Measurements from ENCODE around the gene ZBTB7C.
A peak's percentile ranks its signal among the peaks of the same experiment; 100 is the strongest.

Gene ZBTB7C

DNA sequence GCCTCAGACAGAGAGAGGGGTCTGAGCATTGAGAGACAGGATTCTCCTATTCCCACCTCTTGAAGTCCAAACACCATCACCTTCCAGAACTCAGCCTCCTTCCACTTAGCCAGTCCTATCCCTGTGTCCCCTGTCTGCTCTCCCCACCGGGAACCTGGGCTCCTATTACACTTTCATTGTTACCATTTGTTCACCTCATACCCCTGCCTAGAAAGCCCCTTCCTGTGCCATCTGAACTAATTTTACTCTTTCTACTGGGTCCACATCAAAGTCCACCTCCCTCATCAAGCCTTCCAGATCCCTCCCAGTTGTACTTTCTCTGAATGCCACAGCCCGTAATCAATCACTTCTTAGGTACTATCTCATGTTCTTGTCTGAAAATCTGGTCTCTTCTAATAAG is 220.6 kb downstream of the ZBTB7C start:
- ATAC-seq (replicated peaks): no peak
- Mint-ChIP-seq H3K27me3 (peaks cover 26 to 29% of the 10 kb centered on the region in 2 donors), H3K27ac (no peak overlapping the region), H3K9me3 (no peaks in the 10 kb centered on the region), H3K4me1 (no peaks in the 10 kb centered on the region), H3K36me3 (no peaks in the 10 kb centered on the region), H3K4me3 (no peak overlapping the region)
- no peak for DNase-seq

DNA sequence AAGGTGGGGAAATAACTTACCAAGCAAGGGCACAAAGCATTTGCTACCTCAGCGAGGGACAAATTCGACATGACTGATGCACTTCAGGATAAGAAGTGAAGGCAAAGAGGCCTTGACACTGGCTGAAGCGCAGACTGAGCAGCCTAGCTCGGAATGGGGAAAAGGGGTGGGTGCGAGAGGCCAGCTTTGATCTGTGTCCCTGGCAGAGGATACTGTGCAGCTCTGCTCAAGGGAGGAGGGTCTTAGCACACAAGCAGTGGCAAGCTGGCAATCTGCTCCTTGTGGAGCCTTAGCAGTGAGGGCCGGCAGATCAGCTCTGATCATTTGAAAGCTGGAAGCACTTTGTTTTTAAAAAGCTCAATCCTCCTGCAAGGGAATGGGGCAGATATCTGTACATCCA is 222.3 kb downstream of the ZBTB7C start:
- Mint-ChIP-seq H3K27me3 (peaks cover 22 to 28% of the 10 kb centered on the region in 2 donors), H3K36me3 (no peaks in the 10 kb centered on the region), H3K9me3 (no peaks in the 10 kb centered on the region), H3K27ac (no peak overlapping the region), H3K4me3 (no peak overlapping the region), H3K4me1 (no peaks in the 10 kb centered on the region)
- no peak for ATAC-seq (replicated peaks)
- DNase-seq: no peak

DNA sequence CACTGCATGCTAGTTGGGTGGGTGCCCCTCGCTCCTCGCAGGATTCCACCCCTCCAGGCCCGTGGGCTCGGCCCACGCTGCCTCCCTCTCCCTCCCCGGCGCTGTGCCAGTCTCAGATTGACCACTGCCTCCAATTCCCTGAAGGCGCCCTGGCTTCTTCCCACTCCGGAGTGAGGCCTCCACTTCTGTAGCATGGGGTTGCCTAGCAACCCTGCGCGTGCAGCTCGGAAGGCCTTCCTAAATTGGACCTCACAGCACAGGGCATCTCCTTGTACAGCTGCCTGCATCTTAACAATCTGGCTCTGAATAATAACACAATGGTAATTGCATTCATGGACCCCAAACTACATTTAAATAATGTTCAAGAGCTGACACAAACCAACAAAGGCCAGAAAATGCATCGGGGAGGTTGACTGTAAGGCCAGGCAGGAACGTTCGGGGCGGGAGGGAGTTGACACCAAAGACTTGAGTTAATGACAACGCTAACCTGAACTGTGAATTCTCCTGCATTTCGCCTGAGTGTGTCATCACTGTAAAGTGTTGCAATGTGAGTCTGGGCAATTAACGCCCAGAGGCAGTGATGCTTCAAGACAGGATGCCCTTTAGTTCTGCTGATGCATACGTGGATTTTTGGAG is 222.9 kb downstream of the ZBTB7C start:
- Mint-ChIP-seq H3K27ac (no peak overlapping the region), H3K9me3 (no peaks in the 10 kb centered on the region), H3K27me3 (peaks cover 22 to 28% of the 10 kb centered on the region in 2 donors), H3K4me1 (no peaks in the 10 kb centered on the region), H3K36me3 (no peaks in the 10 kb centered on the region), H3K4me3 (no peak overlapping the region)
- ATAC-seq (replicated peaks) (no peak), DNase-seq (no peak)

DNA sequence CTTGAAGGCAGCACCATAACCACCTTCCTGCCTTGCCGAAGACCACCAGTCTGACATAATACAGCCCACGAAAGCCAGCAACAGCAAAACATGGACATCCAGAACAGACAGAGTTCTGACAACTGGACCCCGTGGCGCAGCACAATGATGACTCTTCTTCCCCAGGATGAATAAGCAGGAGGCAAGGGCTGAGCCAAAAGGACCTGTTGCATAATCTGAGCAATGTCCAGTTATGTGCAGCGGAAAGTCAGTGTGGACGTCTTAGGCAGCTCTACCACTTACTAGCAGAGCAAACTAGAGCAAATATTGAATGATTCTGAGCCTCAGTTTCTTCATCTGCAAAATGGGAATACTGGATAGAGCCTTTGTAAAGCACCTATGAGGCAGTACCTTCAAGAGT is 225.1 kb downstream of the ZBTB7C start:
- peaks cover 22 to 33% of the 10 kb centered on the region in 2 donors for H3K27me3 Mint-ChIP-seq
- no peaks in the 10 kb centered on the region for H3K4me1 Mint-ChIP-seq
- H3K27ac Mint-ChIP-seq: no peak overlapping the region
- ATAC-seq (replicated peaks) (no peak), DNase-seq (no peak)
- peaks cover 2 to 5% of the 10 kb centered on the region in 2 donors for H3K9me3 Mint-ChIP-seq
- no peak overlapping the region for H3K4me3 Mint-ChIP-seq
- H3K36me3 Mint-ChIP-seq: no peaks in the 10 kb centered on the region

DNA sequence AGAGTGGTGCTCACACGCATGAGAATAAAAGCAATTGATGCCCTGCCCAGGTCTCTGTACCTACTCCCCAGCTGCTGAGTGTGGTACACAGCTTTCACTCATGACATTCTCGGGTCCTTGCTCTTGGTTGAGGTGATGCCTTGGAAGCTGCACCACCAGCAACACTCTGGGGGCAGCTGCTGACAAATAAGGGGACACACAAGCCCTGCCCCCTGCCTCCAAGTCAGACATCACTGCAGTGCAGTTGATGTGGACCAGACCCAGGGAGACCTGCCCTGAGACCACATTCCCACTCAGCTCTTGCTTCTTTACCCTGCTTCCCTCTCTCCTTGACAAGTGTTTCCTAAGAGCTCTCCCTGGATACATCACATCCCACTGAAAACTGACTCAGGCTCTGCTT is 225.6 kb downstream of the ZBTB7C start:
- Mint-ChIP-seq H3K27me3 (peaks cover 22 to 33% of the 10 kb centered on the region in 2 donors), H3K4me1 (no peaks in the 10 kb centered on the region), H3K9me3 (peaks cover 2 to 5% of the 10 kb centered on the region in 2 donors), H3K4me3 (no peak overlapping the region), H3K36me3 (no peaks in the 10 kb centered on the region), H3K27ac (no peak overlapping the region)
- no peak for DNase-seq
- no peak for ATAC-seq (replicated peaks)

DNA sequence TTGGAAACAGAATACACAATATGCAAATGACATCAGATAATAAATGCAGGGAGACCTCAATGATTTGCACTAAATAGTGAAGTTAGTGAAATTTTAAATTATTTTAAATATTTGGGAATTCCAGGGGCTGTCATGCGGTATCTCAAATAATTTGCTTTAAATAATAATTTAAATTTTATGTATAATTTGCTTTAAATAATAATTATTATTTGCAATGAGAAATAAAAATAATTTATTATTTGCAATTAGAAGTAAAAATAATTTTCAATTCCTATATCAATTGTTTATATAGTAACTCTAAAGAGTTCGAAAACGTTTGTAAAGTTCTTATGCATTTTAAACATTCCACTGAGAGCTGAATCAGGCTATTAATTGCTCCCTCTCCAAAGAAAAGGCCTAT is 226.4 kb downstream of the ZBTB7C start:
- Mint-ChIP-seq H3K27ac (no peak overlapping the region), H3K36me3 (no peaks in the 10 kb centered on the region), H3K4me3 (no peak overlapping the region), H3K9me3 (peaks cover 4 to 5% of the 10 kb centered on the region in 2 donors), H3K4me1 (no peaks in the 10 kb centered on the region), H3K27me3 (peaks cover 22 to 33% of the 10 kb centered on the region in 2 donors)
- DNase-seq (no peak), ATAC-seq (replicated peaks) (no peak)

DNA sequence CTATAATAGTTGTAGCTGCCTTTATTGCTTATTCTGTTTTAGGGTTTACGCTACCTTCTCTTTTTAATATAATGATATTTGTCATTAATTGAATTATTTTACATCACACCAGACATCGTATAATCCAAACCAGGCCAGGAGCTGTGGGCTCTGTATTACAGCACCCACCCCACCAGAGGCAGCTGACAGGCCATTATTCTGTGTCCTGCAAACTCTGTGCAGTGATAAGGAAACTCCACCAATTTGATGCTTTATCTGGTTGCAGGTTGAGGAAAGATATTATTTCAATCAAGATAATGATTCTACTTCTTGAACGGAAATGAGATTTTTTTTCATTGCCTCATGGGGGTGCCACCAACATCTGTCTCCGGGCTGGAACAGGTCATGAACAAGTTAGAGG is 227.3 kb downstream of the ZBTB7C start:
- H3K9me3 Mint-ChIP-seq: peaks cover 4 to 5% of the 10 kb centered on the region in 2 donors
- H3K36me3 Mint-ChIP-seq: no peaks in the 10 kb centered on the region
- H3K27ac Mint-ChIP-seq: no peak overlapping the region
- DNase-seq (no peak), ATAC-seq (replicated peaks) (no peak)
- no peak overlapping the region for H3K4me3 Mint-ChIP-seq
- no peaks in the 10 kb centered on the region for H3K4me1 Mint-ChIP-seq
- peaks cover 22 to 37% of the 10 kb centered on the region in 2 donors for H3K27me3 Mint-ChIP-seq

DNA sequence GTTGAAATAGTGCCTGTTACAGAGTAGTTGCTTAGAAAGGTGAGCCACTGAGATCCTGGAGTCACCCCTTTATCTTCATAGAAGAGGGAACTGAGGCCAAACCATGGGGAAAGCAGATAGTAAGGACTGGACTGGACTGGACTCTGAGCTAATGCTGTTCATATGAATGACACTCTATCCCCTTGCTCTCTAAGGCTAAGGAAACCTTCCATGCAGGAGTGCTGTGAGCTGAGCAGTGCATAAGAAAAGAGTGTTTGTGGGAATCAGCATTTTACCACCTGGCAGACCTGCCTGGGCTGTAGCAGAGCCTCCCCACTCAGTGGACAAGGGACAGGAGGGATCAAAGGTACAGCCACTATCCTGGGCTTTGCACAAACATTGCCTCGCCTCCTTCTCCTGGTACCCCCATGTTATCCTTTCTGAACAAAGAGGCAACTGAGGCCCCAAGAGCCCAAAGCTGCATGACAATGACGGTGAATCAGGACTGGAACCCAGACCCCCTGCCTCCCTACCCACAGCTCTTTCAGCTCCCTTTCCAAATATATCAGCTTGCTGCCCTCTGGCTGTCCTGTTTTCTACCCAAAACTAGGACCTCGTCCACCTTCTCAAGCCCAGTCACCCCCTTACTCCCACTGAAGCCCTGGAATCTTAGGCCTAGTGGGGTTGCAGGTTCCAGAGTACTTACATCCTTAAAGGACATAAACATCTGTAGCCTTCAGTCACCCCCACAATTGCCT is 227.9 kb downstream of the ZBTB7C start:
- Mint-ChIP-seq H3K4me1 (no peaks in the 10 kb centered on the region), H3K9me3 (peaks cover 4 to 5% of the 10 kb centered on the region in 2 donors), H3K4me3 (no peak overlapping the region), H3K36me3 (no peaks in the 10 kb centered on the region), H3K27me3 (peaks cover 22 to 32% of the 10 kb centered on the region in 2 donors), H3K27ac (no peak overlapping the region)
- ATAC-seq (replicated peaks): no peak
- no peak for DNase-seq

DNA sequence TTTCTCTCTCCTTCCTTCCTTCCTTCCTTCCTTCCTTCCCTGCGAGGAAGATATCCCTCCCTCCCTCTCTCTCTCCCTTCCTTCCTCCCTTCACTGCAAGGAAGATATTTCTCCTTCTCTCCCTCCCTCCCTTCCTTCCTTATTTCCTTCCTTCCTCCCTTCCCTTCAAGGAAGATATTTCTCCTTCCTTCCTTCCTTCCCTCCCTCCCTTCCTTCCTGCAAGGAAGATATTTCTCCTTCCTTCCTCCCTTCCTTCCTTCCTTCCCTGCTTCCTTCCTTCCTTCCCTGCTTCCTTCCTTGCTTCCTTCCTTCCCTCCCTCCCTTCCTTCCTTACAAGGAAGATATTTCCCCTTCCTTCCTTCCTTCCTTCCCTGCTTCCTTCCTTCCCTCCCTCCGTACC is 229.5 kb downstream of the ZBTB7C start:
- H3K36me3 Mint-ChIP-seq: no peaks in the 10 kb centered on the region
- ATAC-seq (replicated peaks): no peak
- H3K9me3 Mint-ChIP-seq: peaks cover 4 to 5% of the 10 kb centered on the region in 2 donors
- peaks cover 14 to 17% of the 10 kb centered on the region in 2 donors for H3K27me3 Mint-ChIP-seq
- no peak overlapping the region for H3K4me3 Mint-ChIP-seq
- no peaks in the 10 kb centered on the region for H3K4me1 Mint-ChIP-seq
- H3K27ac Mint-ChIP-seq: no peak overlapping the region
- DNase-seq: no peak

DNA sequence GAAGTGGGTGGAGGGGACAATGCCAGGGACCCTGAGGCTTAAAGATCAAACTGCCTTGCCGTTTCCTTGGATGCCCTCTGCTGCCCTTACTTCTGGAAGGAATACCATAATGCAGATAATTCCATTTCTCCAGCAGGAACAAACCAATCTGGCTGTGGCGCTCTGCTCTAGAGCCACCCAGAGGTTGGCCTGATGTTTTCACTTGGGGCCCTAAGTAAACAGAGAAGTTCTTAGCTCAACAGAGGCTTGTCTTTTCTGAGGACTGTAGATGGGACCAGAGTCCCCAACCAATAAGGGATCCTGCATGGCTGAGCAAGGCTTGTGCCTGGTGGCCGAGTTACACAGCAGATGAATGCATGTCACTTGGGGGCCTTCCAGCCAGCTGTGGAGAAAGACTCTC is 230.2 kb downstream of the ZBTB7C start:
- DNase-seq (no peak), ATAC-seq (replicated peaks) (peak in 1 of 2 donors; percentile 16)
- no peak overlapping the region for H3K27ac Mint-ChIP-seq
- peaks cover 4 to 5% of the 10 kb centered on the region in 2 donors for H3K9me3 Mint-ChIP-seq
- no peak overlapping the region for H3K4me3 Mint-ChIP-seq
- no peaks in the 10 kb centered on the region for H3K4me1 Mint-ChIP-seq
- peaks cover 12 to 15% of the 10 kb centered on the region in 2 donors for H3K27me3 Mint-ChIP-seq
- H3K36me3 Mint-ChIP-seq: no peaks in the 10 kb centered on the region

DNA sequence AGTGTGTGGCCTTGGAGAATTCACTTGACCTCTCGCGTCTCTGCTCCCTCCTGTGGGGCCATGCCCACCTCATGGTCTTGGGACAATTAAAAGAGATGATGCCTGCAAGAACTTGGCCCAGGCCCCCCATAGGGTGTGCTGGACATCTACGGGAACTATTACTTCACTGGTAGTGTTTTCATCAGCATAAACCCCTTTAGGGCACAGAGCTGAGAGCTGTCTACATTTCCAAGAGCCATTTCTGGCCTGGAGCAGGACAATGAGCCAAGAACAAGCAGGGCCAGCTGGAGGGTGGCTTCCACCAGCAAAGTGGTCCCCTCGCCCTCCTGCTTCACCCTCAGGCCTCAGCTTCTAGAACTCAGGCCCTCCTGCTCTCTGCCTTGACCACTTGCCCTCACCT is 232.3 kb downstream of the ZBTB7C start:
- no peak overlapping the region for H3K27ac Mint-ChIP-seq
- peaks cover 9 to 12% of the 10 kb centered on the region in 2 donors for H3K27me3 Mint-ChIP-seq
- no peak overlapping the region for H3K4me3 Mint-ChIP-seq
- no peak for ATAC-seq (replicated peaks)
- H3K36me3 Mint-ChIP-seq: no peaks in the 10 kb centered on the region
- H3K4me1 Mint-ChIP-seq: no peaks in the 10 kb centered on the region
- DNase-seq: no peak
- peaks cover 4 to 5% of the 10 kb centered on the region in 2 donors for H3K9me3 Mint-ChIP-seq

DNA sequence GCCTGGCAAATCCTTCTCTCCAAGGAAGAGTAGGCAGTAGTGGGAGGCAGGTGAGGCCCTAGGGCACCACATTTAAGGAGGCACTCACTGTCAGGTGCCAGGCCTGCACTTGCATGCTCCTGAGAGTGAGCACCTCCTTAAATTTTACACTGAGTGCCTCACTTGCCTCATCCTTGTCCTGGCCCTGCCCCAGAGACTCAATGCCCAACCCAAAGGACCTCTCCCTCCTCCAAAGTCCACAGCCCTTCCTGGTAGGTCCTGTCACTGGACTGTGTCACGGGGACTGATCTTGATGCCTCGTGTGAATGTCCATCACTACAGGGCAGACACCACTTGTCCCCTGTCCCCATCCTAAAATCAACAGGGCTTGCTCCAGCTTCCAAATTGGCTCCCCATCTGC is 235.6 kb downstream of the ZBTB7C start:
- Mint-ChIP-seq H3K4me1 (no peaks in the 10 kb centered on the region), H3K27ac (no peak overlapping the region), H3K4me3 (no peak overlapping the region), H3K9me3 (peaks cover 0 to 2% of the 10 kb centered on the region in 2 donors), H3K36me3 (no peaks in the 10 kb centered on the region), H3K27me3 (peaks cover 5 to 10% of the 10 kb centered on the region in 2 donors)
- no peak for DNase-seq
- no peak for ATAC-seq (replicated peaks)

DNA sequence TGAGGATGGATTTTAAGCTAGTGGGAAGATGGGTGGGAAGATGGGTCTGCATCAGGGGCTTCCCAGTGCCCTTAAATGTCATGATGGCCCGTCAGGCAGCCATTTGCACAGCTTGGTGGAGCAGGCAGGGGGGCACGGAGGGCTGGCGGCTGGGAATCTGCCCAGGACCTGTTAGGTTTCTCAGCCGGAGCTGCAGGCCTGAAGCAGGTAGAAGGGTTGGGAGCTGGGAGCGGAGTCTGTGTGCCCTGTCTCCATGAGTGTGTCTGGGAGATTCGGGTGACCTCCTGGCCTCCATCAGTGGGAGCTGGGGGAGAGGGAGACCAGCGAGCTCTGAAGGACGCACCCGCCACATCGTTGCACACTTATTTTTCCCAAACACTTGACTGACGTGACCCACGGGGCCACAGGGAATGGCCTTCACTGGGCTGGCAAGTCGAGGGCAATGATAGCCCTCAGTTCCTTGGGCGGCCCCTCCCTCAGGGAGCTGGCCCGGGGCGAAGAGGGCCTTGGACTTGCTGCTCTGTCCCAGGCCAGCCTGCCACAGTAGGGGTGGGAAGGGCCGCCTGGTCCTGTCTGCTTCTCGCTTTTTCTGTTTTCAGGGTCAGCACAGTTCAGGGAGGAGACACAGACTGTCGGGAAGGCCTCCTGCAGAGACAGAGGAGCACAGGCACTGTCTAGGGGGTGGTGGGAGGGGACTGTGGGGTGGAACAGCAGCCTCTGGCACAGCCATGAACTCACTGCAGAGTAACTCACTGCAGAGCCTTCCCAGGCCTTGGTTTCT is 236.8 kb downstream of the ZBTB7C start:
- H3K27me3 Mint-ChIP-seq: peaks cover 5 to 6% of the 10 kb centered on the region in 2 donors
- peaks cover 0 to under 1% of the 10 kb centered on the region in 2 donors for H3K4me1 Mint-ChIP-seq
- no peak overlapping the region for H3K4me3 Mint-ChIP-seq
- DNase-seq: no peak
- ATAC-seq (replicated peaks): no peak
- no peaks in the 10 kb centered on the region for H3K36me3 Mint-ChIP-seq
- no peak overlapping the region for H3K27ac Mint-ChIP-seq
- no peaks in the 10 kb centered on the region for H3K9me3 Mint-ChIP-seq

DNA sequence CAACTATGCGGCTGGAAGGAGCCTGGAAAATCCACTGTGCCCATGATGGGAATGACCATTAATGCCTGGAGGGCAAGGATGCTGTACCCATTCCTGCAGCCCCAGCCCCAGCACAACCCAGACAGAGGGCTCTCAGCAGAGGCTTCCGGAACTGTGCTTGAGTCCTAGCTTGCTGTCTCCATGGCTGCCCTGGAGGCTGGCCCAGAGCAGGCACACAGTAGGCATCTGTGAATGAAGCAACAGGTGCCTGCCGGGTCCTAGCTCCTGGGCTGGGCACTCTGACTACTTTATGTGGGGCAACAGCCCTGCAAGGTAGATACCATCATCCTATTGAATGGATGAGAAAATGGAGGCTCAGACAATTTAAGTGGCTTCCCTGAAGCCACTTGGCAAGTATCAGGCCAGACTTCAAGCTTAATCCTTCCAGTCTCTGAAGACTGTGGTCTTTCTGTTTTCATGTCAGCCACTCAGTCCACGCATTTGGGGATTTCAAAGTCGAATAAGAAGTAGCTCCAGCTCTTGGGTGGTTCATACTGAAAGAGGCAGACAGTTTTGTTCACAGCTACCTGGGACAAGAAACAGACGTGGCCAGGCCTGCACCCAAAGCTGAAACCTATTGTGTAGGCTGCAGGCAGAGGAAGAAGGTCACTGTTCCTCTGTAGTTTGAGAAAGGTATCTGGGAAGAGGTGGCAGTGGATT is 237.5 kb downstream of the ZBTB7C start:
- ATAC-seq (replicated peaks) (no peak), DNase-seq (no peak)
- Mint-ChIP-seq H3K27ac (no peak overlapping the region), H3K4me3 (no peak overlapping the region), H3K9me3 (no peaks in the 10 kb centered on the region), H3K4me1 (peaks cover 4 to 6% of the 10 kb centered on the region in 2 donors), H3K36me3 (no peaks in the 10 kb centered on the region), H3K27me3 (peaks cover 6 to 10% of the 10 kb centered on the region in 2 donors)

All from stimulated activated naive B cell treated with anti-CD40 and anti-IgM and Interleukin-4, amounts not matched to agents 10 μg/mL and 1 μg/mL and 100 μg/mL, for 72 hours (primary cell).